WERI-Rb-1 (cell line): ENCODE data around the gene ITGAD.

Source experiments
- DNase-seq: peaks from one replicate; pipeline ENCODE4 v3.0.0-alpha.2; 2020
- H3K27ac ChIP-seq: fragments of 250-450 bp; sonication (Bioruptor Pico); 2 replicates; pipeline ENCODE4 v1.5.1; 2020; ENCODE audit warnings: mild to moderate bottlenecking, moderate library complexity
- H3K27me3 ChIP-seq: fragments of 250-450 bp; sonication (Bioruptor Pico); 2 replicates; pipeline ENCODE4 v1.5.1; 2021; ENCODE audit warnings: mild to moderate bottlenecking, low read depth, moderate library complexity; ENCODE audit not compliant: insufficient read depth, severe bottlenecking
- H3K36me3 ChIP-seq: fragments of 250-450 bp; sonication (Bioruptor Pico); 2 replicates; pipeline ENCODE4 v1.5.1; 2020; ENCODE audit warnings: mild to moderate bottlenecking, moderate library complexity
- H3K4me3 ChIP-seq: 2 replicates; pipeline ENCODE4 v1.5.1; 2011; ENCODE audit warnings: low read depth, mild to moderate bottlenecking, control low read depth, low read length
- H3K9me3 ChIP-seq: fragments of 250-450 bp; sonication (Bioruptor Pico); 2 replicates; pipeline ENCODE4 v1.5.1; 2021; ENCODE audit warnings: mild to moderate bottlenecking, moderate library complexity; ENCODE audit not compliant: severe bottlenecking
- CTCF ChIP-seq: IDR thresholded peaks from 2 replicates; pipeline ENCODE4 v1.5.1; 2011; ENCODE audit warnings: low read depth, mild to moderate bottlenecking, control low read depth, inconsistent platforms, low read length

The ITGAD gene

GRCh38 chr16:31363721-31364120 is 29.4 kb upstream of the ITGAD start:
- H3K27ac ChIP-seq: no peak overlapping the region
- H3K36me3 ChIP-seq: no peaks in the 10 kb centered on the region
- H3K27me3 ChIP-seq: peaks cover 43% of the 10 kb centered on the region
- no peak for DNase-seq
- no peak for TF ChIP-seq CTCF
- H3K4me3 ChIP-seq: no peak overlapping the region
- H3K9me3 ChIP-seq: peaks cover 2% of the 10 kb centered on the region

GRCh38 chr16:31364421-31364820 is 28.7 kb upstream of the ITGAD start:
- DNase-seq: no peak

GRCh38 chr16:31365131-31365865 is 27.8 kb upstream of the ITGAD start:
- no peak for TF ChIP-seq CTCF
- Histone ChIP-seq H3K27me3 (peaks cover 30% of the 10 kb centered on the region), H3K9me3 (peaks cover 2% of the 10 kb centered on the region), H3K4me3 (no peak overlapping the region), H3K36me3 (no peaks in the 10 kb centered on the region), H3K27ac (no peak overlapping the region)
- no peak for DNase-seq

More at GRCh38 chr16:31364421-31364820, 28.7 kb upstream of the ITGAD start:
- no peaks in the 10 kb centered on the region for H3K36me3 ChIP-seq
- H3K9me3 ChIP-seq: peaks cover 2% of the 10 kb centered on the region
- no peak overlapping the region for H3K4me3 ChIP-seq
- no peak overlapping the region for H3K27ac ChIP-seq
- TF ChIP-seq CTCF: no peak
- peaks cover 37% of the 10 kb centered on the region for H3K27me3 ChIP-seq

GRCh38 chr16:31367853-31368252 is 25.3 kb upstream of the ITGAD start:
- DNase-seq: no peak
- Histone ChIP-seq H3K36me3 (no peaks in the 10 kb centered on the region), H3K27ac (no peak overlapping the region), H3K4me3 (no peak overlapping the region), H3K27me3 (peaks cover 19% of the 10 kb centered on the region), H3K9me3 (no peaks in the 10 kb centered on the region)
- no peak for TF ChIP-seq CTCF

GRCh38 chr16:31371008-31371407 is 22.1 kb upstream of the ITGAD start:
- H3K27ac ChIP-seq: no peak overlapping the region
- TF ChIP-seq CTCF: no peak

More at GRCh38 chr16:31371008-31371407, 22.1 kb upstream of the ITGAD start:
- Histone ChIP-seq H3K27me3 (peaks cover 24% of the 10 kb centered on the region), H3K4me3 (no peak overlapping the region), H3K9me3 (peaks cover 7% of the 10 kb centered on the region), H3K36me3 (no peaks in the 10 kb centered on the region)
- no peak for DNase-seq
